Measurements from ENCODE around the gene TMEM9. TPM values are rescaled to one million over a fixed set of nuclear protein-coding genes. Genes with fewer than 3 reads are reported as not detected.

Gene TMEM9
- total and polyA plus RNA-seq, 2 experiments from 2014 or later = 99.4 to 104 TPM

GRCh38 chr1:201085902-201086735 is 68.2 kb downstream of the TMEM9 start:
- 73% methylated on average over 12 of the region's 12 CpGs for WGBS (ENCODE audit: low lambda C conversion rate, missing lambda C conversion rate)
- no peaks in the 10 kb centered on the region for H3K4me1 ChIP-seq (ENCODE audit: insufficient read depth)
- H3K9me2 ChIP-seq (replicated peaks; ENCODE audit: insufficient read depth) = no peaks in the 10 kb centered on the region
- H3K4me3 ChIP-seq = no peak overlapping the region
- no peak overlapping the region for H3K4me2 ChIP-seq
- TF ChIP-seq CTCF (IDR thresholded peaks at IDR 0.05; ENCODE audit: poor library complexity) (peak; percentile 49), EZH2phosphoT487 (IDR thresholded peaks at IDR 0.05; ENCODE audit: low read depth, severe bottlenecking, unreplicated experiment) (no peak), EZH2 (IDR thresholded peaks at IDR 0.05; ENCODE audit: borderline replicate concordance) (no peak)
- H3K36me3 ChIP-seq (replicated peaks; ENCODE audit: insufficient read depth, low read depth) = no peaks in the 10 kb centered on the region
- H3K79me2 ChIP-seq = no peaks in the 10 kb centered on the region
- H3K27ac ChIP-seq = no peak overlapping the region
- no peaks in the 10 kb centered on the region for H3K9me3 ChIP-seq (ENCODE audit: low read depth)
- no peaks in the 10 kb centered on the region for H4K20me1 ChIP-seq (ENCODE audit: insufficient read depth, poor library complexity, severe bottlenecking)
- no peak overlapping the region for H2AFZ ChIP-seq
- no peaks in the 10 kb centered on the region for H3K27me3 ChIP-seq
- DNase-seq (ENCODE audit: low spot score) = peak; percentile 70

Other genes starting within 250 kb of the TMEM9 start
- gene KIF21B, start 130.8 kb downstream of the TMEM9 start, total RNA-seq = 0.60 and 1.3 TPM in 2 replicates
- gene KIF21B, start 130.8 kb downstream of the TMEM9 start, polyA plus RNA-seq = 0.18 and 0.19 TPM in 2 replicates
- gene CACNA1S, start 42.0 kb downstream of the TMEM9 start, total RNA-seq = 0.04 TPM in 1 of 2 replicates, not detected in the other
- not detected in 2 replicates for gene CACNA1S, start 42.0 kb downstream of the TMEM9 start, polyA plus RNA-seq
- gene ASCL5, start 27.3 kb downstream of the TMEM9 start, total RNA-seq = not detected in 2 replicates
- not detected in 2 replicates for gene ASCL5, start 27.3 kb downstream of the TMEM9 start, polyA plus RNA-seq
- 0.04 and 3.1 TPM in 2 replicates for gene IGFN1, start 36.4 kb upstream of the TMEM9 start, total RNA-seq
- gene IGFN1, start 36.4 kb upstream of the TMEM9 start, polyA plus RNA-seq = 0.37 TPM in 1 of 2 replicates, not detected in the other
- gene PKP1, start 129.0 kb upstream of the TMEM9 start, total RNA-seq = 0.20 and 0.33 TPM in 2 replicates
- 0.04 and 0.11 TPM in 2 replicates for gene PKP1, start 129.0 kb upstream of the TMEM9 start, polyA plus RNA-seq
- 22.3 and 25.9 TPM in 2 replicates for gene TNNT2, start 223.2 kb upstream of the TMEM9 start, total RNA-seq
- gene TNNT2, start 223.2 kb upstream of the TMEM9 start, polyA plus RNA-seq = 33.5 and 55.1 TPM in 2 replicates
- 64.2 and 66.9 TPM in 2 replicates for gene LAD1, start 244.8 kb upstream of the TMEM9 start, total RNA-seq
- 63.5 and 68.6 TPM in 2 replicates for gene LAD1, start 244.8 kb upstream of the TMEM9 start, polyA plus RNA-seq